ENCODE results near the gene MAST1.
A peak's percentile ranks its signal among the peaks of the same experiment; 100 is the strongest.
"Not testable (repeated sequence)": the region's sequence is repeated elsewhere in the genome, so short reads cannot be mapped to it uniquely, and the experiment has no call there.

The MAST1 gene

DNA sequence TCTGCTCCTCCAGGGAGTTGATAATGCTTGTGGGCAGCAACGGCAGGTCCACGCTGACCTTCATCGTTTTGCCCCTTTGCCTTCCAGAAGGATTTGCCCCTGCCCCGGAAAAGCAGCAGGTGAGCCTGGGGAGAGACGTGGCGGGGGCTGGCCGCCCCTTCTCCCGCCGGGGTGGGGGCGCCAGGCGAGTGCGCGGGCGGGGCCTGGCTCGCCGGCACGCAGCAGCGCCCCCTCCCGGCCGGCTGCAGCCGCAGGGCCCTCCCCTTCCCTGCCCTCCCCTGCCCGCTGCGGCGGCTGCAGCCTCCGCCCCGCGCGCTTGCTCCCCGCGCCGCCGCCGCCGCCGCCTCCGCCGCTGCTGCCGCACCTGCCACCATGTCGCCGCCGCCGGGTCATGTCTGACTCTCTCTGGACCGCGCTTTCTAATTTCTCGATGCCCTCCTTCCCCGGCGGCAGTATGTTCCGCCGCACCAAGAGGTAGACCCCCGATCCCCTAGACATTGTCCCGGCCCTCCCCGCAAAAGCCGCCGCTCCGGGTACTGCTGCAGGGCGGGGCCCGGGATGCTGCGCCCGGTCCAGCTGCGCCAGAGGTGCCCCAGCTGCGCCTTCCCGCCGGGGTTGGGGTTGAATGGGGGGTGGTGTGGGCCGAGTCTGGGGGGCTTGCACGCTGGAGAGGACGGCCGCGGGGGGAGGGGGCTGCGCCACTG is at the start of gene MAST1:
Gene MAST1 (plus strand): TSS at position 334 of the 704 bp plus-strand sequence. CDS start 58 bp downstream, at position 392.
- DNase-seq = peak; percentile 24

DNA sequence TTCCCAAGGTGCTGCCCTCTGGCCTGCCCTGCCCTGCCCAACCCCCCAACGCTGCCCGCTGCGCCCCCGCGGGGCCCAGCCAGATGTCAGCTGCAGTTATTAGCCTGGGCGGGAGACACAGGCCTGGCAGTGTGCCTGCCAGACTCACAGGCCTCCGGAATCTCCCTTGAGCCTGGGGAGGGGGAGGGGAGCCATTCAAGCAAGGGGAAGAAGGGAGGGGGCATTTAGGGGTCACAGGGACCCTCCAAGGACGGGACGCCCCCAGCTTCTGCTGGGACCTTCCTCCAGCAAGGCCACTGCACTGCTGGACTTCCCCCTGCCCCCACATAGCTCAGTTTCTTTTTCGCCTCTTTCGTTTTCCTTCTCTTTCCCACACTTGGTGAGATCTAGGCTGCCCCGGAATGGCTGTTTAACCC is 49.6 kb upstream of the MAST1 start:
- peak; percentile 77 for DNase-seq

DNA sequence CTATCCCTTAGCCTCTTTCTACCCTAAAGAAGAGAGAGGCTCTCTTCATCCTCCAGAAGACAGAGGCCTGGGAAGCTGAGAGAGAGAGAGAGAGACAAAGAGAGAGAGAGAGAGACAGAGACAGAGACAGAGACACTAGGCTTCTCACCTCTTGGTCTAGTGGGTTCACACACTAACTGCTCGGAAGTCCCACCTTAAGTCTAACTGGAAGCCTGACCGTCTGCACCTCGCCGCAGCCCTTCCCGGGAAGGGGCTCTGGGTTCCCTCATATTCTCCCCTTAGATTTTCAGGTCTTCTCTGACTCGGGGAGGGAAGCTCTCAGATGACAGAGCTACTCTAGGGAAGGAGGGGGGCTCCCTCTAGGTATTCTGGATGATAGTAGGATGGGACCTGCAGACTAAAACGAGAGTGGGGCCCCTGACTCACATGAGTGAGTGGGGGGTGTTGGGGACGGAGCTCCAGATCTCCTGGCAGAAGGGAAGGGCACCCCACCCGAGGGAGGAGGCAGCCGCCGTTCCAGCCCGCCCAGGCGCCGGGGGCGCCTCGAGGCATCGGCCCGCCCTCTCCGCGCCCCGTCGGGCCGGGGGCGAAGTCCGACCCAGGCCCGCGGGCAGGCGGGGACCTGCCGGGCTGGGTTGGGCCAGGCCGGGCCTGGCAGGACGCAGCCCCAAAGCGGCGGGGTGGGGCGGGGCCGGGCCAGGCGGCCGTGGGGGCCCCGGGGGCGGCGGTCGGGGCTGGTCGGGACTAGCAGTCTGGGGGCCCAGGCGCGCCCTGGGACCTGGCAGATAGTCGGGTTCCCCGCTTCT is 49.0 kb upstream of the MAST1 start:
- DNase-seq = peak; percentile 41

DNA sequence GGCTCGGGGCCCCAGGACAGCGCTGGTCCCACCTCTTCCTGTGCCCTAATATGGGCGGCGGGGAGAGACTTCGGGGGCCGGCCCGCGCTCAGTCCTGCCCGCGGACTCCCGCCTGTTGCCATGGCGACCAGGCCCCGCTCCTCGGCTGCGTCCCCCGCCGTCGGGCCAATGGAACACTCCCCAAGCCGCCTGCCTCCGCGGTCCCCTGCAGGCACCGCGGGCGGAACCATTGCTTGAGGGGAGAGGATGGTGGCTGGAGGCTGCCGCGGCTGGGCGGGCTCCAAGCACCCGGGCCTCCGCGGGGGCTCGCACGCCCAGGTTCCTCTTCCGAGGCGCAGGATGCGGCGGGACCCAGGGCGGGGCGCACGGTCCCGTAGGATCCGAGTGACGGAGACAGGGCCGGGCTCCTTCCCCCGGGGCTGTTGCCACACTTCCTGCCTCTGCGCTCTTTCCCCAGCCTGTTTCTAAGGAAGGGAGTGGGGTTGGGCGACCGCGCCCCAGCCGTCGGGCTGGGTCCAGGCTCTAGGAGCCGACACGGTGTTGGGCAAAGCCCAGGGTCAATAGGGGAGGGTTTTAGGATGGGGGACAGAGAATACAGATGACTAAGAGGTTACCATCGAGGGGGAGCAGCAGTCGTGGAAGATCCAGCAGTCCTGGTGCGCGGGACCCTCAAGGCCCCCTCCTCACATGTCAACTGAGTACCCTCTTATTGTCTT is 48.3 kb upstream of the MAST1 start:
- peak; percentile 97 for DNase-seq

DNA sequence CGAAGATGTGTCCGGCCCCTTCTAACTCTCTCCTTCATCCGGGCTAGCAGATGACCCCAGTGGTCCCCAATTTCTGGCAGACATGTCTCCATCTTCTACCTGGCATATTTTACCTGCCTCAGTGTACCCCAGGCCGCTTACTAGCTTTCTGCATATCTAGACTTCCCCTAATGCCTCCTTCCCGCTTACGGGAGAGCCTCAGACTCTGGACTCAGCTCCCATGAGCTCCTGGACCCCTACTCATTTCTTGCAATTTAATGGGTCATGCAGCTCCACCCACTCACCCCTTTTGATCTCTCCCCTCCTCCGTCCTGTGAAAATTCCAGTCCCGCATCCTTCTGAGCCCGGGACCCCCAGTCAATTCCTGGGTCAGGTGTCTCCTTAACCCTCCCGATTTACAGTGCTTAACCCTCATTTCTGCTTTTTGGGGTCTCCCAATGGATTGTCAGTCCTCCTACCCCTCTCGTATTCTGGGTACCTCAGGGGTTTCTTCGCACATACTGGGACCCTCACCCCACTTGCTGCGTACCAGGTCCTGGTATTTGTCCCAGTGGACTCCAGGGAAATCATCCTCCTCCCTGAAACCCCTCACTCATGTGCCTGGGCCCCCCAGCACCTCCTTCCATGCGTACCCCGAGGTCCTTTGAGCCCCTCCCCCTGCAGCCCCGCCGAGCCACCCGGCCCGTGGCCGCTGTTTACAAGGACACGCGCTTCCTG is 47.5 kb upstream of the MAST1 start:
- peak; percentile 25 for DNase-seq

DNA sequence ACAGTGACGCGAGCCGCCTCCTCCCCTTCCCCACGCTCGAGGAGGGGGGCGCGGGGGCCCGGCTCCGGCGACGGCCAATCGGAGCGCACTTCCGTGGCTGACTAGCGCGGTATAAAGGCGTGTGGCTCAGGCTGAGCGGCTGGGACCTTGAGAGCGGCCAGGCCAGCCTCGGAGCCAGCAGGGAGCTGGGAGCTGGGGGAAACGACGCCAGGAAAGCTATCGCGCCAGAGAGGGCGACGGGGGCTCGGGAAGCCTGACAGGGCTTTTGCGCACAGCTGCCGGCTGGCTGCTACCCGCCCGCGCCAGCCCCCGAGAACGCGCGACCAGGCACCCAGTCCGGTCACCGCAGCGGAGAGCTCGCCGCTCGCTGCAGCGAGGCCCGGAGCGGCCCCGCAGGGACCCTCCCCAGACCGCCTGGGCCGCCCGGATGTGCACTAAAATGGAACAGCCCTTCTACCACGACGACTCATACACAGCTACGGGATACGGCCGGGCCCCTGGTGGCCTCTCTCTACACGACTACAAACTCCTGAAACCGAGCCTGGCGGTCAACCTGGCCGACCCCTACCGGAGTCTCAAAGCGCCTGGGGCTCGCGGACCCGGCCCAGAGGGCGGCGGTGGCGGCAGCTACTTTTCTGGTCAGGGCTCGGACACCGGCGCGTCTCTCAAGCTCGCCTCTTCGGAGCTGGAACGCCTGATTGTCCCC is 46.8 kb upstream of the MAST1 start, which contains the start of gene JUNB:
Gene JUNB (plus strand): TSS at position 142 of the 706 bp plus-strand sequence. CDS start 286 bp downstream, at position 428.
- peak; percentile 97 for DNase-seq

DNA sequence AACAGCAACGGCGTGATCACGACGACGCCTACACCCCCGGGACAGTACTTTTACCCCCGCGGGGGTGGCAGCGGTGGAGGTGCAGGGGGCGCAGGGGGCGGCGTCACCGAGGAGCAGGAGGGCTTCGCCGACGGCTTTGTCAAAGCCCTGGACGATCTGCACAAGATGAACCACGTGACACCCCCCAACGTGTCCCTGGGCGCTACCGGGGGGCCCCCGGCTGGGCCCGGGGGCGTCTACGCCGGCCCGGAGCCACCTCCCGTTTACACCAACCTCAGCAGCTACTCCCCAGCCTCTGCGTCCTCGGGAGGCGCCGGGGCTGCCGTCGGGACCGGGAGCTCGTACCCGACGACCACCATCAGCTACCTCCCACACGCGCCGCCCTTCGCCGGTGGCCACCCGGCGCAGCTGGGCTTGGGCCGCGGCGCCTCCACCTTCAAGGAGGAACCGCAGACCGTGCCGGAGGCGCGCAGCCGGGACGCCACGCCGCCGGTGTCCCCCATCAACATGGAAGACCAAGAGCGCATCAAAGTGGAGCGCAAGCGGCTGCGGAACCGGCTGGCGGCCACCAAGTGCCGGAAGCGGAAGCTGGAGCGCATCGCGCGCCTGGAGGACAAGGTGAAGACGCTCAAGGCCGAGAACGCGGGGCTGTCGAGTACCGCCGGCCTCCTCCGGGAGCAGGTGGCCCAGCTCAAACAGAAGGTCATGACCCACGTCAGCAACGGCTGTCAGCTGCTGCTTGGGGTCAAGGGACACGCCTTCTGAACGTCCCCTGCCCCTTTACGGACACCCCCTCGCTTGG is 46.1 kb upstream of the MAST1 start:
- DNase-seq = peak; percentile 68

DNA sequence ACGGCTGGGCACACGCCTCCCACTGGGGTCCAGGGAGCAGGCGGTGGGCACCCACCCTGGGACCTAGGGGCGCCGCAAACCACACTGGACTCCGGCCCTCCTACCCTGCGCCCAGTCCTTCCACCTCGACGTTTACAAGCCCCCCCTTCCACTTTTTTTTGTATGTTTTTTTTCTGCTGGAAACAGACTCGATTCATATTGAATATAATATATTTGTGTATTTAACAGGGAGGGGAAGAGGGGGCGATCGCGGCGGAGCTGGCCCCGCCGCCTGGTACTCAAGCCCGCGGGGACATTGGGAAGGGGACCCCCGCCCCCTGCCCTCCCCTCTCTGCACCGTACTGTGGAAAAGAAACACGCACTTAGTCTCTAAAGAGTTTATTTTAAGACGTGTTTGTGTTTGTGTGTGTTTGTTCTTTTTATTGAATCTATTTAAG is 45.4 kb upstream of the MAST1 start:
- DNase-seq = no peak

DNA sequence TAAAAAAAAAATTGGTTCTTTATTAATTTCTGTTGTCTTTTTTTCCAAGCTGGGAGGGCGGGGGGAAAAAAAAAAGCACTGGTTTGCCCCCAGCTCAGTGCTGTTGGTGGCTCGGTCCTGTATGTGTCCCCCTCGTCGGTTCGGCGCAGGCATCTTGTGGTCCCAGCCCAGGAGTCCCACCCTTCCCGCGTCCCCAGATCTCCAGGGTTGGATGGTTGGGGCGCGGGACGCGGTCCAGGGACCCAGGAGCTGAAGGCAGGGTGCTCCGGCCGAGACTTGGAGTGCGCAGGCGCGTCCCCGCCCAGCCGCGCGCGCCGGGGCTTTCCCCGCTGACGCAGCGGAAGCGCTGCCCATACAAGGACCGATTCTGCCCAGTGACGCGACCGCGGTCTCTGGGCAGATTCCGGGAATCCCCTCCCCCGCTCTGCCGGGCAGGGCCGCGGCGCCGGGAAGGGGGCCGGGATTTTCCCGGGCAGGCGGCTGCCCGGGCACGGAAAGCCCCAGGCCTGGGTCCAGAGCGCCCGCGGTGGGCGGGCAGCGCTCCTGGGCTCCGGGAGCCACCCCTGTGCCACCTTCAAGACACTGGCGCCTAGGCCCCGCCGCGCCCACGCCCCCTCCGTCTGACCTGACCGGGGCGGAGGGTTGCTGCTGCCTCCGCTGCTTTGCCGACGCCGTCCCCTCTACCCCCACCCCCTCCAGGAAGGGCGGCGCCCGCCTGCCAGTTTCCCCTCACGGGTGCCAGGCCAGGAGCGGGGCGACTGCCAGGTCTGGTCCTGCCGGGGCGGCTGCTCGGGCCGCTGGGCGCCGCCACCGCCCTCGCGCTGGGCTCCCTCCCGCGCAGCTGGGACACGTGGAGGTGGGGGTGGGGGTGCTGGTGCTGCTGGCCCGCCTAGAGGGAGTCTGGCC is 44.8 kb upstream of the MAST1 start:
- DNase-seq = peak; percentile 94

DNA sequence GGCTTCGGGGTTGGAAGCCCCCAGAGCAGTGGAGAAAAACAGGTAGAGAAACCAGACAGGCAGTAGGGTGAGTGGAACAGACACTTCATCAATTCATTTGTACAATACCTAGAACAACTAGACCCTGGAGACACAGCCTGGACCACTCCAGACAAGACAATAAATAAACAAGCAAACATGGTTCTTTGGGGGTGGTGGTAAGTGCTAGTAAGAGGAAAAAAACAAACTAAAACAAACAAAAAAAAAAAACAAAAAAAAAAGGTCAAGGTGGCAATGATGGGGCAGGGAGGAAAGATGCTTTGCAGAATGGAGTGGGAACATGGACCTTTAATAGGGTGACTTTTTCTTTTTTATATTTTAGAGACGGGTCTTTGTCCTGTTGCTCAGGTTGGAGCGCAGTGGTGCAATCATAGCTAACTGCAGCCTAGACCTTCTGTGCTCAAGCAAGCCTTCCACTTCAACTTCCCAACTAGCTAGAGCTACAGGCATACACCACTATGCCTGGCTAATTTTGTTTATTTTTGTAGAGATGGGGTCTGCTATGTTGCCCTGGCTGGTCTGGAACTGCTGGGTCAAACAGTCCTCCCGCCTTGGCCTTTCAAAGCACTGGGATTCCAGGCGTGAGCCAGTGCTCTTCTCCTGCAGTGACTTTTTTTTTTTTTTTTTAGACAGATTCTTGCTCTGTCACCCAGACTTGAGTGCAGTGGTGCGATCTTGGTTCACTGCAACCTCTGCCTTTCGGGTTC is 43.9 kb upstream of the MAST1 start:
- DNase-seq = peak; percentile 15

DNA sequence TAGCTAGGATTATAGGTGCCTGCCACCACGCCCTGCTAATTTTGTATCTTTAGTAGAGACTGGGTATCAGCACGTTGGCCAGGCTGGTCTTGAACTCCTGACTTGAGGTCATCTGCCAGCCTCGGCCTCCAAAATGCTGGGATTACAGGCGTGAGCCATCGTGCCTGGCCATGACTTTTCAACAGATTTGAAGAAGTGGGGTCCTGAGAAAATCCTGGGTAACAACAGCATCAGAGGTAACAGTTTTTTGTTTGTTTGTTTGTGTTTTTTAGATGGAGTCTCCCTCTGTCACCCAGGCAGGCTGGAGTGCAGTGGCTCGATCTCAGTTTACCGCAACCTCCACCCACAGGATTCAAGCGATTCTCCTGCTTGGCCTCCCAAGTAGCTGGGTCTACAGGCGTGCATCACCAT is 43.3 kb upstream of the MAST1 start:
- no peak for DNase-seq

DNA sequence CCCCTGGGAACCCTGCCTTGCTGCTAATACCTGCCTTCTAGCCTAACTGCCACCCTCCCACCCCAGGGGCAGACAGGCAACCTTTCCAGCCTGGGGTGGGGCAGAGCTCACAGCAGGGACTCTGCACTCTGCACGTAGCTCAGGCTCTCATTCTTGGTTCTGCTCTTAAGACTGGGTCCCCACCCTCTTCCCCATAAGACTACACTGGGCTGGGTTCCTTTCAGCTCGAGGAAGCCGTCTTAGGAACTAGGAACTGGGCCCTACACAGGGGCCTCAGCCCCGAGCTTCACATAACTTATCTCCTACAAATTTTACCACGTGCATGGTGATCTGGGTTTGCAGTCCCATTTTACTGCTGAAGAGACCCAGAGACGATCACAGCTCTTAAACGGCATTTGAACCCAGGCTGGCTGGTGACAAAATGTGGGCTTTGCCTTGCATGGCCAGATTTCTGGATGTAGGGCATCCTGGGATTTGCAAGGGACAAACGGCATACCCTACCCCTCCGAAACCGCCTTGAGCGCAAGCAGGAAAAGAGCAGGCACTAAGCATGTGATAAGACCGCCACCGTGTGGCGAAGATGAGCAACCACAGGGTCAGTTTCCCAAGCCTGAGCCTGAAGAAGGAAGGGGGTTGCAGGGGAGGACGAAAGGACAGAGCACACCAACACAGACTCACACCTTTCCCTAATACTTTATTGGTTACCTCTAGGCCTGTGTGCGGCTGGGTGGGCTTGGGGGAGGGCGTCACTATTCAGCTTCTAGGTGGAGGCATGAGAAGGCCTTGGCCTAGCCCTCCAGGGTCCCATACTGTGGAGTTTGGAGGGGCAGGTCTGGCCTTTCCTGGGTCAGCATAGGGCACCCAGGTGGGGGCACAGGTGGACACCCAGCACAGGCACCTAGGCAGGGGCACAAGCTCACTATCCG is 41.9 kb upstream of the MAST1 start:
- DNase-seq = peak; percentile 79

DNA sequence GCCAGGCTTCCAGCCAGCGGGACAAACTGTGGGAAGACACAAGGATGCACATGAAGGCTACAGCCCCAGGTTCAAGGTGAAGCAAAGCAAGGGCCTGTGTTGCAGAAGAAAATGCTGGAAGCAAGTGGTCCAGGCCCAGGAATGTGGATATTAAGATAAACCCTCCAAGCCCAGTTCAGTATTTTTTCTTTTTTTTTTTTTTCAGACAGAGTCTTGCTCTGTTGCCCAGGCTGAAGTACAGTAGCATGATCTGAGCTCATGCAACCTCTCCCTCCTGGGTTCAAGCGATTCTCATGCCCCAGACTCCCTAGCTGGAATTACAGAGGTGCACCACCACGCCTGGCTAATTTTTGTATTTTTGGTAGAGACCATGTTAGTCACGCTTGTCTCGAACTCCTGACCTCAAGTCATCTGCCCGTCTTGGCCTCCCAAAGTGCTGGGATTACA is 41.2 kb upstream of the MAST1 start:
- DNase-seq = no peak

DNA sequence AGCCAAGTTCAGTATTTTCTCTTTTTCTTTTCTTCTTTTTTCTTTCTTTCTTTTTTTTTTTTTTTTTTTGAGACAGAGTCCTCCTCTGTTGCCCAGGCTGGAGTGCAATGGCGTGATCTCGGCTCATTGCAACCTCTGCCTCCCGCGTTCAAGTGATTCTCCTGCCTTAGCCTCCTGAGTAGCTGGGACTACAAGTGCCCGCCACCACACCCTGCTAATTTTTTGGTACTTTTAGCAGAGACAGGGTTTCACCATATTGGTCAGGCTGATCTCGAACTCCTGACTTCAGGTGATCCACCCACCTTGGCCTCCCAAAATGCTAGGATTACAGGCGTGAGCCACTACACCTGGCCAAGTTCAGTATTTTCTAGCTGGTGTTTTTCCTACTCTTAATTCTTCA is 40.7 kb upstream of the MAST1 start:
- DNase-seq = not testable (repeated sequence)

DNA sequence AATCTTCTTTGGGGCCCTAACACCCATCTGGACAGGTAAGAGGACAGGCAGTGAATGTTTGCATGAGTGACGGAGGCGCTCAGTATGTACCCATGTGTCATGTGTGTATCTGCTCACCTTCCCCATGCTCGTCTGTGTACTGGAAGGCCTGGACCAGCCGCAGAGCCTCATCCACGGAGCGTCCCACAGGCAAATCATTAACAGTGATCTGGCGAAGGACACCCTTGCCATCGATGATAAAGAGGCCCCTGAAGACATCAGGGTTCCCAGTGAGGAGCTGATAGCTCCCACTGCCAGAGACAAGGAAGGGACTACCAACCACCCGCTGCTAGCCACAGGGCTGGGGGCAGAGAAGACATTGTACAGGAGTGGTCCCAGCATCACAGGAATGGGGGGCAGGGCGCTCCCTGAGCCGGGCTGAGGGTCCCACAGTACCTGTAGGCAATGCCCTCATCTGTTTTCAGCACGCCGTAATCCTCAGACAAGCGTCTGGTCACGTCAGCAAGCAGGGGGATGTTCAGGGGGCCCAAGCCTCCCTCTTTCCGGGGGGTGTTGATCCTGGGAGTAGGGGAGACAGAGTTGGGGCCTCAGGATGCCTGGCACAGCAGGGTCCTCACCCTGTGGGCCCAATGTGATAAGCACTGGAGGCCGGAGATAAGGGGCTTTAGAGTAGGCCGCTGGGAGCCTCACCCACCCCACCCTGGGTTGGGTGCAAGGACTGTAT is 38.4 kb upstream of the MAST1 start:
- no peak for DNase-seq

DNA sequence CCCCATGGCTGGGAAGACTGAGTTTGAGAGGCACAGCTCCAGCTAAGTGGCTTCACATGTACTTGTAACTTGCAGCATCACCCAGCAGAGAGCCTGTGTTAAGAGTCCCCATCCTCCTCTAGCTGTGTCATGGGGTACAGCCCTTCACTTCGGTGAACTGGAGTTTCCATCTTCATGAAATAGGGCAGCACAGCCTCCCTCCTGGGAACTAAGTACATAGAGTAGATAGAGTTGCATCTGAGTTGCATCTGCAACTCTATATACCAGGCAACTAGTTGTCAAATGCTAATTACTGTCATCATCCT is 37.9 kb upstream of the MAST1 start:
- no peak for DNase-seq

DNA sequence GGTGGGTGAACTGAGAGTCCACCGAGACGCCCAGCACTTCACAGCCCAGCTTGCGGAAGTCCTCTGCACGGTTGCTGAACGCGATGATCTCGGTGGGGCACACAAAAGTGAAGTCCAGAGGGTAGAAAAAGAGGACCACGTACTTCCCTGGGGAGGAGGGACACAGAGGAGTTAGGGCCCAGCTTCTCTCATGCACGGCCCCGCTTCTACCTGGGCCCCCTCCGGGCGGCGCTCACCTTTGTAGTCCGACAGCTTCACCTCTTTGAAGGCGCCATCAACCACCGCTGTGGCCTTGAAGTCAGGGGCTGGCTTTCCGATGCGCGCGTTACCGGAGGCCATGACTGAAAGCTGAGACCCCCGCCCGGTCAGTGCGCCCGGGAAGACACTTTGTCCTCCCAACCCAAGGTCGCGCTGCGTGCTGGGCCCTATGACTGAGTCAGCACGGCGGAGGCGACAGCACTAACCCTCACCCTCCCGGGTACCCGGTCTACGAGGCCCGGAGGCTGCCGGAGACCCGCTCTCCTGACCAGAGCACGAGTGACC is 37.3 kb upstream of the MAST1 start:
- DNase-seq = peak; percentile 14
